Left forelimb (tissue), 1 donor: ENCODE data around the gene THAP10.
"Not testable (repeated sequence)": the region's sequence is repeated elsewhere in the genome, so short reads cannot be mapped to it uniquely, and the experiment has no call there.

Source experiments
- DNase-seq: peaks from one replicate; pipeline ENCODE4 v3.0.0-alpha.2; 2018; ENCODE audit warnings: low spot score

Gene THAP10

DNA sequence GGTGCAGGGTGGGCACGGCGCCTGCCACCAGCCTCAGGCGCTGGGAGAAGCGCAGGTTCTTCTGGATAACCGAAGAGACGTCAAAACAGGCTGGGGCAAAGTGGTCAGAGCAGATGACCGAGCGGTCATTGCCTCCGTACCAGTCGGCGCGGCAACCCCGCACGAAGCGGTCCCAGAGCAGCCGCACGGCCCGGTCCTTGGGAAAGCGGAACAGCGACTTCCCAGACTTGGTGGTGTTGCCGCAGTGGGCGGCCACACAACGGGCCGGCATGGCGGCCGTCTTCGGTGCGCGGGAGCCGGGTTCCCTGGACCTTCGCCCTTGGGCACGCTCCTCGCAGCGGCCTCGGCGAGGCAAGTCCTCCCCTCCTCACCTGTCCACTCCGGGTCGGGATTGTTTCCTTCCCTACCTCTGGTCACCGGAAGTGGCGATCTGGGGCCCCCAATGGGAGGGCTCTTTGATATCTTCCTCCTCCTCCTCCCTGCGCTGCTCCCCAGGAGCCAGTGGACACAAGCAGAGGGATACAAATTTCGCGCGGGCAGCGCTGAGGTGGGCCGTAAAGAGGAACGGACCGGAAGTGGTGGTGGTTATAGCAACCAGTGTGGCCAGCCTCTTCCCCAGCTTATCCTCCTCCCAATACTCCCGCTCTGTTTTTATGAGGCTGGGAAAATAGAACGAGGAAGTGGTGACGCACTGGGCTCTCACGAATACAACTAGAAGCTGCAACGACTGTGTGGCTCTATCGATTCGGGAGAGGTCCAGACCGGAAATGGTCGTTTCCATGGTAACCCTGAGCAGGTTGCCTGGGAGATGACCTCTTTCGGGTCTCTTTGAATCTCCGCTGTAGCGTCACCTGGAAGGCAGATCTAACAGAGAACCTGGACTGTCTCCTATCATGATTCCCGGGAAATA is at the start of gene THAP10, which contains the start of gene LRRC49:
TSS of gene THAP10 (minus strand) at position 432 of the 910 bp plus-strand sequence. CDS start at position 271, 161 bp downstream.
TSS of gene LRRC49 (plus strand) at position 825 of the 910 bp plus-strand sequence. CDS start at position 894, 69 bp downstream.
- DNase-seq: peak; percentile 91

DNA sequence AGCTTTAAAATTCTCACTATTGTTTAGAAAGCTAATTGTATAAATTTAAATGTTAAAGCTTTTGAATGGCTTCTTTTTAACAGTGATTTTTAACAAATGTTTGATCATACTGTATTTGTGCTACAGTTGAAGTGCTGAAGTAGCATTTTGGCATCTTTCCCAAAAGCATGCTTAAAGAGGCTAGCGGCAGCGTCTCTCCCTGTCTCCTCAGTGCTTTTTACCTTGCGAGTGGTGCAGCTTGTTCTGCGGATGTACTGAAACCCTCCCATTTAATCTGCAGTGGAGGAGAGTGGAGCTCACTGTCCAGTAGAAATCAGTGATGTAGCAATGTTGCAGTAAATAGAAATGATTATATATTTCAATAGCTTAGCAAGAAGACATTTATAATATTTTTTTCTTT is 44.1 kb upstream of the THAP10 start:
- no peak for DNase-seq

DNA sequence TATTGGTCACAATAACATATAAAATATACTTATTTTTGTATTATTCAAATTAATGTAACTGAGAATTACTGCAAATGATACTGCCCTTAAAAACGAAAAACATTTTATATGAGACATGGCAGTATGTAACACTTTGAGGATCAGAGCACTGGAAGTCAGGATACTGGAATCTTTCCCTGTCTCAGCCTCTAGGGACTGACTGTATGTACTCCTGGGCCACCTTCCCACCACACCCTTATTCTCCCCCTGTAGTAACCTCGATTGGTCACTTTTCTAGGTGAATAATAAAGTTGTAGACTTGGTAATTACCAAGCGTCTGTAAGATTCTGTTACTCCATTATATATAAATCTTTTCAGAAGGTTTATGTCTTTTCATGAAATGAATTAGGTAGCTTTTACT is 43.4 kb upstream of the THAP10 start:
- no peak for DNase-seq

DNA sequence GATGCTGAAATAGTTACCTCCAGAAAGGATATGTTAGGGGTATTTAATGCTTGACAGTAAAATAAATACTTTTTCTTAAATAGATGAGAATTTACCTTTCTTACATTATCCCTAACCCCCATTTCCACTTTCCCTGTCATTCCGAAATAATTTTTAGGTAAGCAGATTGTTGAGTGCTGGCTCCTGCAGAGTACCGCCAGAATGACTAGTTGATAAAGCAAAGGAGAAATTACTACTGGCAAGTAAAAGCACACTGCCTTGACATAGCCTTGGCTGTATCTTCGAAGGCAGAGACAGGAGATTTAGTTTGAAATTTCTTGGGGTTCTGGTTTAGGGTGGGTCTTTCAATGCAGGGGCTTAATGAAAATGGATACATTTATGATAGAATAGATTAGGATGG is 41.2 kb upstream of the THAP10 start:
- no peak for DNase-seq

DNA sequence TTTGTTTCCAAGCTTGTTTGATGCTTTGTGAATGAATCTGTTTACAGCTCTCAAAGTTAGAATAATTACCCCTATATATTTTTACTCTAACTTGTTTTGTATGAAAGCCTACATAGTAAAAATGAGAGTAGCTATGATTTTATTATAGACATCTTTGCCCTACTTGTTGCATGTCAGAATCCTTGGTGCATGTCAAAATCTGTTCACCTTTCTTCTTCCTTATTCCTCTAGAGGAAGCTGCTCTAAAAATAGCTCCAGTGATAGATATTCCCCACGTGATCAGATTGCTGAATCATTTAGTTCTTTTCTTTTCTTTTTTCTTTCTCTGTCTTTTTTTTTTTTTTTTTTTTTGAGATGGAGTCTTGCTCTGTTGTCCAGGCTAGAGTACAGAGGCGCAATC is 40.2 kb upstream of the THAP10 start:
- DNase-seq: no peak

DNA sequence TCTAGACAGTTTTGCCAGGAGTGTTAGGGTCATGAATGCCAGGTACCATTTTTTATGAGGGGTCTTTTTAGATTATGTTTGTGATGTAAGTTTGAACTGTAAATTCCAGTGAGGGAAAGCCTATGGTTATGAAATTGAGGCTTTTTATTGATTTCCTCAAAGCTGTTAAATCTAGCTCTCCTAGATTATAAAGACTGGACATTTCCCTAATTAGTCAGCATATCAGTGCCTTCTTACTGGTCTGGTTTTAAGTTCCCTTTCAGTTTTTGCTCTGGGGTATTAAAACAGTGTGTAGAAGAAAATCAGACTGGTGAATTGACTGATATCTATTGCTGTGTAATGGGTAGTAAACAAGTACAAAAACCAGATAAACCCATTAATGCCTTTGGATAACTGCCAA is 39.6 kb upstream of the THAP10 start:
- no peak for DNase-seq

DNA sequence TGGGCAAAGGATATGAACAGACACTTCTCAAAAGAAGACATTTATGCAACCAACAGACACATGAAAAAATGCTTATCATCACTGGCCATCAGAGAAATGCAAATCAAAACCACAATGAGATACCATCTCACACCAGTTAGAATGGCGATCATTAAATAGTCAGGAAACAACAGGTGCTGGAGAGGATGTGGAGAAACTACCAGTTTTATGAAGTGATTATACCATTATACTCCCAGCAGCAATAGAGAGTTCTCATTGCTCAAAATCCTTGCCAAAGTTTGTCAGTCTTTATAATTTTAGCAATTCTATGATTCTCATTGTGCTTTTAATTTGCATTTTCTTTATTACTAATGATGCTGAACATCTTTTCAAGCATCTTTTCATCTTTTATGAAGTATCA is 34.7 kb upstream of the THAP10 start:
- DNase-seq: not testable (repeated sequence)

DNA sequence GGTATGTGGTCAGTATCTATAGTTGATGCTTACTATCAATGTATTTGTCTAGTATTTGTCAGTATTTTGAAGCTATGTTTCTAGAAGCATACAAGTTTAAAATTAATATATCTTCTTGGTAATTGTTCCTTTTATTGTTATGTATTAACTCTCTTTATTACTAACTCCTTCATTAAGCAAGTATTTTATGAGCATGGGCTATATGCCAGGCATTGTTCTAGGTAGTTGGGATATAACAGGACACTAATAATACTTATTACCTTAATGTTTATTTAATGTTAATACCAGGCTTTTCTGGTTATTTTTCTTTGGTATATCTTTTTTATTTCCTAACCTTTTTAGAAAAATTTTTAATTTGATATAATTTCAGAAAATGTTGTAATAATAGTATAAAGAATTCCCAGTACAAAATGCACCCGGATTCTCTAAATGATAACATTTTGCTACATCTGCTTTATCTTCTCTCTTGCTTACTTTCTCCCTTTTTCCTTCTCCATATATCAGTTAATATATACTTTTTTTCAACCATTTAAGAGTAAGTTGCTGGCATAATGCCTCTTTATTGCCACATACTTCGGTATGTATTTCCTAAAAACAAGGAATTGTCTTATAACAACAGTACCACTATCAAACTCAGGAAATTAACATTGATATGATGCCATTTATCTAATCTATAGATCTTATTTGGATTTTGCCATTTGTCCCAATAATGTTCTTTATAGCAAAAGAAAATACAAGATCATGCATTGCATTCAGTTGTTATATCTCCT is 31.3 kb upstream of the THAP10 start:
- no peak for DNase-seq

DNA sequence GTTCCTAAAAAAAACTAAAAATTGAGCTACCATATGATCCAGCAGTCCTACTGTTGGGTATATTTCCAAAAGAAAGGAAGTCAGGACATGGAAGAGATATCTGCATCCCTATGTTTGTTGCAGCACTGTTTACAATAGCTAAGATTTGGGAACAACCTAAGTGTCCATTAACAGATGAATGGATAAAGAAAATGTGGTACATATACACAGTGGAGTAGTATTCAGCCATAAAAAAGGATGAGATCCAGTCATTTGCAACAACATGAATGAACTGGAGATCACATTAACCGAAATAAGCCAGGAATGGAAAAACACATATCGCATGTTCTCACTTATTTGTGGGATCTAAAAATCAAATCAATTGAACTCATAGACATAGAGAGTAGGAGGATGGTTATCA is 29.9 kb upstream of the THAP10 start:
- no peak for DNase-seq

DNA sequence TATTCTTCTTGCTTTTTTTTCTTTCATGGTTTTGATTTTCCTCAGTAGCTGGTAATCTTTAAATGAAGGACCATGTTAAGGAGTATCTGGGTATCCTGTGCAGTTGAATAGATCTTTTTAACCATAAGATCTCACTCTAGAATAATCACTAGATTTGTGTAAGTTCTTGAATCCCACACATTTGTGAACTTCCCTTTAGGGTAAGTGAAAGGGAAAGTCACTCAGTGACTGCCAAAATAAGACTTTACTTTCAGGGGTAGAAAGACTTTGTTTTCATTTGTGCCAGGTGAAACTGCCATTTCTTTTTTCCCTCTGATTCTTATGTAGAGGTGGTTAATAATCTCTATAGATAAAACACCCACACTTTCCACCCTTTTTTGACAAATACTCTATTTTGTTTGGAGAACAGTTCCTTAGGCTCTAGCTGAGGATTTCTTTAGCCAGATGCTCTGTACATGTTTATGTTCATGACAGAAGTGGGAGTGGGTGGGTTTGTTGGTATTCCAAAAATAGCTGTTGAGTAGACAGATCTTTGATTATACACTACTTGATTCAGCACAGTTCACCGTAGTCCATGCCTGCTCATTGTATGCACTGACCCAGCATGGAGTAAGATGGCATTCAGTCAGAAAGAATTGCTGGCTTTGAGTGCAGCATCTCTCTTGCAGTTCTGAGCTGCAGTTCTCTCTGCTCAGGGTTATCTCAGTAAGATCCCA is 28.9 kb upstream of the THAP10 start:
- DNase-seq: no peak

DNA sequence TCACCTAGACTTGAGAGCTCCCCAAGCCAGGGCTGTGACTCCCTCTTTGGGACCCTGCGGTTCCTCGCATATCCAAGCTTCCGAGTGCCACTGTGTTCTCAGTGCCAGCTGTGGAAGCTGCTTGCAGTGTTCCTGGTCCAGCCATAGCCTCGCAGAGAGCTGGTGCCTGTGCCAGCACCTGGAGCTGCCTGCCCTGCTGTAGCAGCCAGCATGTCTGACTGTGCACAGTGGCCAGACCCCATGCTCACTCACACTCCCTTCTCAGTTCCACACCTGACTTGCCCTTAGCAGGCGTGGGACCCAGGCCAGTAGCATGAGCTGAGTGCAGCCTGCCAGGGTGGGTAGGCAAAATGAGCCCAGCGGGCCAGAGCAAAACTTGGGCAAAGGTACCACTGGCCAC is 25.7 kb upstream of the THAP10 start:
- DNase-seq: no peak

DNA sequence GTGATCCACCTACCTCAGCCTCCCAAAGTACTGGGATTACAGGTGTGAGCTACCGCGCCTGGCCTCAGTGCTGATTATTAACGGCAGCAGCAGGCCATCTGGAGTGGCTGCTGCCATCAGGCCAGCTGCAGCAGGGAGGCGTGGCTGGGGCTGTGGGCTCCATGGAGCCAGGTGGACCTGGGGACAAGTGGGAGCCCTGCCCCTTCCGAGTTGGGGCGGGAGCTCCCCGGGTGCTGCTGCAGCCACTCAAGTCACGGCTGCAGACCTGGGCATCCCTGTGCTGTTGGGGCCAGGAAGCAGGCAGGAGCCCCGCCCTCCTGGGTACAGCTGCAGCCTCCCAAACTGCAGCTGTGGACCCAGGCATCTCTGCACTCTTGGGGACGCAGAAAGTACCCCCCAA is 24.3 kb upstream of the THAP10 start:
- DNase-seq: no peak

DNA sequence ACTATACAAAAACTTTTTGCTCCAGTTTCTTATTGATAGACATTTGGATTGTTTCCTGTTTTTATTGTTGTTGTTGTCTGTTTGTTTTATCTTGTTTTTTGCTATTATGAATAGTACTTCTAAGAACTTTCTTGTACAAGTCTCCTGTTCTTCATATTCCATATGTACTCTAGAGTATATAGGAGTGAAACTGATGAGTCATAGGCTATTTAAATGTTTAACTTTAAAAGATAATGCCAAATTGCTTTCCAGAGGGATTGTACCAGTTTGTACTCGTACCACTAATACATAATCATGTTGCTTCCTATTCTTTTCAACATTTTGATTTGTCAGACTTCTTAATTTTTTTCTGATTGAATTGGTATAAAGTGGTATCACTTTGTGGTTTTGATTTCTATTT is 20.0 kb upstream of the THAP10 start:
- no peak for DNase-seq

DNA sequence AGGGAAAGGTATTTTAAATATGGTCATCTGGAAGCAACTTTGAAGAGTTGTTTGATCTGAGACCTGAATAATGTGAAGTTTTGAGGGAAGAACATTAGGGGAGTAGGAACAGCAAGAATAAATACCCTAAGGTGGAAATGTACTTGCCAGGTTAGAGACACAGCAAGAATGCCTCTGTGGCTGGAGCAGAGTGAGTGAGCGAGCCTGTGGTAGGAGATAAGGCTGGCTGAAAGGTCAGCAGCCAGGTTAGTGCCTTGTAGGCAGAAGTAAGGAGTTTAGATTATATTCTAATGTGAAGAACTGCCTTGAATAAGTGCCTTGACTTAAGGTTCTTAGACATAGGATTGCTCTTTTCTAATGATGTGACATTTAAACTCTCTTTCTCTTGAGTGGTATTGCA is 18.7 kb upstream of the THAP10 start:
- DNase-seq: no peak

DNA sequence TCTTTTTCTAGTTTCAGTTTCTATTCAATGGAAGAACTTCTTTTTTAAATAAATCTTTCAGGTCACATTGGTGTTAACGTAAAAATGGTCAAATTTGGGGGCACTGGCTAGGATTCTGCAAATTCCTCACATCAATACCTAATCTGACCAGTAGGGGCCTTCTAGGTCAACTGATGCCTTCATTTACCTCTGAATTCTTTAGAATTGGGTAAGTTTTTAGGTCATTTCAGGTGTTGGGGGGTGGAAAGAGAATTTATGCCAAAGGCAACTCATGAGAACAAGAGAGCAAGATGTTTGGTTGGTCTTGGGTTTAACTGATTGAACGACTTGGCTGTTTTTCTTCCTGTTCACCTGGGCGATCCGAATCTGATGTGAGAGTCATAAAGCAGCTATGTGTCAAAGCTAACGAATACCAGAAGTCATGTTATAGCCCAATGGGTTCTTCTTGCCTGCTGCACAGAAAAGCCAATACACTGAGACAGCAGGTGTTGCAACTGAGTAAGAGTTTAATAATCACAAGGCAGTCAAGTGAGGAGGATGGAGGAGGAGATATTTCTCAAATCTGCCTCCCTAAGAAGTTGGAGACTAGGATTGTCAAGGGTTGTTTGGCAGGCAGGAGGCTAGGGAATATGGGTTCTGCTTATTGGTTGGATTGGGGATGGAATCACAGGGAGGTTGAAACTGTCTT is 15.7 kb upstream of the THAP10 start:
- DNase-seq: no peak

DNA sequence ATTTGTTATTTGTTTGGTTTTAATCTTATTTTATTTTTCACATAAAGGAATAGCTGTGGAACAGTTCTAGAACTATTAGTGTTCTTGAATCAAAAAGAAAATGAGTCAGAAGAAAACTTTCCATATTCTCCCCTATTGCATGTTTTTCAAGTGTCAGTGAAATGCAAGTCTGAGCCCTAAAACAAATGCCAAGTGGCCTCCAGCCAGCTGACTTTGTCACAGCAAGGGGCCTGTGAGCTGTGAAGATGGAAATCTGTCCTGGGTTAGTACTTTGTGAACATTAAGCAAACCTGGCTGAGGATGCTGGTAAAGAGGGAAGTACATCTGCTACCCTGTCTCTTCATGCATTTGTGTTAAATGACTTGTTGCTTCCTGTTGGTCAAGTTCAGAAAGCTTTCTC is 14.6 kb upstream of the THAP10 start:
- no peak for DNase-seq

DNA sequence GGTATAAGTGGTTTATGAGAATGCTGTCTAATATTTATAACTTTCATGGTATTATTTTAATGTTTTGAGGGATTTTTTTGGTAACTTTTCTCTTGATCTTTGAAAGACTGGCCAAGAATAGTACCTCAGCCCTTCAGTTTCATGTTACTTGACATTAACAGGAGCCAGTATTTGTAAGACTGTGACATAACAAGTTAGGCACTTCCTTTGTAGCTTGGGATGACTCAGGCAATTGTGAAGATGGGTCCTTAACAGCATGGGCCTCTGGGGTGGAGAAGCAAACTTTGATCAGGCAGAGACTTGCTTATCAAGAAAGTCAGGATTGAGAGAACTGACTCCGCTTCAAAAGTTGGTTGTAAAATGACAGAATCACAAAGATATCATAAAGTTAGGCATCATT is 9.9 kb upstream of the THAP10 start:
- no peak for DNase-seq

DNA sequence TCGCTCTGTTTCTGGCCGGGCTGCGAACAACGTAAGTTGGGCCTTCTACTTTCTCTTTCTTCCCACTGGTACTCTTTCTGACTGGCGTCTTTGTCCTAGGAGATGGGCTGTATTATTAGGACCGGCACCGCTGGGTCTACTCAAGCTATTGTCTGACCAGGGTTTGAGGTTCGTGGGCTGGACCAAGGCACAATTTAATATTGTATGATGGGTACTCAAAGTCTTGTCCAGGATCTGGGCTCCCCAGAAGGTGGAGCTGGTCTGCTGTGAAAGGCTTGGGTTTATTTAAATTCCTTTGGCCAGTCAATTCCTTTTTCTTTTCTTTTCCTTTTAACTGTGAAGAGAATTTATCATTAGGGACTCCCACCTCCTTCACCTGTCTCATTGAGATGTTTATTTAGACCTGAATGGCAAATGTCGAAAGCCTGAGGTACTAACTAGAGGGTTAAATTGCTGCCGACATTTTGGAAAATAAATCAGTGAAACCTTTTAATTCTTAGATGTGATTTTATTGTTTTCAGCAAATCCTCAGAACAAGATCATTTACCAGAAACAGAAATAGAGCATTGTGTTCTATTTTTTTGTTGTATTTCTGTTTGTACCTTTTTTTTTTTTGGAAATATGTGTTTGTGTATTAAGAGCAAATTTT is 803 bp upstream of the THAP10 start:
- DNase-seq: peak; percentile 77

DNA sequence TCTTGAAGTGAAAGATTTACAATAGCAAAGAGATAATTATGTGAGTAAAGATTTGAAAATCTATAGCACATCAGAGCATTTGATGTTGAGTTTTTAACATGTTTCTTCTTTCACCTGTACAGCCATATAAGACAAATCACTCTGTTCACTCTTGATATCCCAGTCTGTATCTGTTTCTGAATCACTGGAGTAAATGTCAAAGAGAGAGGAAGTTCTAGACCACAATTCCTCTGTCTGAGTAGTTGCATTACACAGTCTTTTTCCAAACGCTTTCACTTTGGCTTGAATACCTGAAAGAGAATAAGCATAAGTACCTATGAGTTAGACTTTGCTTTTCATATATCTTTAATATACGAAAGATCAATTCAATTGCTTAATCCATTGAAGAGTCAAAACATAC is 9.9 kb downstream of the THAP10 start:
- DNase-seq: no peak

DNA sequence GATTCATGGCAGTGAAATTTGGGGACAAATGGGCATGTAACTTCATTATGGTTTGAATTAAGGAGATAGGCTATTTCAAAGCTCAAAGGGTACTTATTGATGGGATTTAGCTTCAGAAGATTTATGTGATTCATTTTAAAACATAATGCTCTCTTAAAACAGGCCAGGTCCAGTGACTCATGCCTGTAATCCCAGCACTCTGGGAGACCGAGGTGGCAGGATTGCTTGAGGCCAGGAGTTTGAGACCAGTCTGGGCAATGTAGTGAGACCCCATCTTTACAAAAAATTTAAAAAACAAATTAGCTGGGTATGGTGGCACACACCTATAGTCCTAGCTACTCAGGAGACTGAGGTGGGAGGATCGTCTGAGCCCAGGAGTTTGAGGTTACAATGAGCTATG is 11.5 kb downstream of the THAP10 start:
- DNase-seq: no peak

DNA sequence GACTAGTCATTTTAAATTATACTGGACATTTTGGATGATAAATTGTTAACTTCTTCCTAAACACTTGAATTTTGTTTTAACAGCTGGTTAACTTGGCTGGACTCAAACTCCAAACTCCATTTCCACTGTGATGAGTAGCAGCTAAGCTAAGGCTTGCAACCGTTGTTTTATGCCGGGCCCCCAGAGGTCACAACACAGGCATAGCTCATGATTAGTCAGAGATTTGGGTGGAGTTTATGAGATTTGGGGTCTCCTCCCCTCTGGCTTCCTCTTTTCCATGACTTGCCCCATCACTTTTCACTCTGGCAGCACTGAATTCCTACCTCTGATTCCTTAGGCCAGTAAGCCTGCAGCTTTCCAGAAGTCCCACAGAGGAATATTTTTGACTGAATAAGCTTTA is 12.8 kb downstream of the THAP10 start:
- DNase-seq: no peak
